Hematopoietic multipotent progenitor cell (in vitro differentiated cells): ENCODE measurements around the gene HUNK. TPM values are rescaled to one million over a fixed set of nuclear protein-coding genes. Genes with fewer than 3 reads are reported as not detected.

Source experiments
- DNase-seq, 3 donors: peaks; one replicate each; pipeline ENCODE4 v3.0.0-alpha.2; 2011 to 2015; ENCODE audit warnings: low read depth in 2 of 3, low spot score in 2 of 3
- total RNA-seq: library from RNA; depleted of rRNA; stranded (reverse); fragments of >200 nt; gene quantifications from one replicate; pipeline ENCODE4 v1.2.3, GENCODE V29; 2012

The HUNK gene
- total RNA-seq, 1 donor = not detected

DNA sequence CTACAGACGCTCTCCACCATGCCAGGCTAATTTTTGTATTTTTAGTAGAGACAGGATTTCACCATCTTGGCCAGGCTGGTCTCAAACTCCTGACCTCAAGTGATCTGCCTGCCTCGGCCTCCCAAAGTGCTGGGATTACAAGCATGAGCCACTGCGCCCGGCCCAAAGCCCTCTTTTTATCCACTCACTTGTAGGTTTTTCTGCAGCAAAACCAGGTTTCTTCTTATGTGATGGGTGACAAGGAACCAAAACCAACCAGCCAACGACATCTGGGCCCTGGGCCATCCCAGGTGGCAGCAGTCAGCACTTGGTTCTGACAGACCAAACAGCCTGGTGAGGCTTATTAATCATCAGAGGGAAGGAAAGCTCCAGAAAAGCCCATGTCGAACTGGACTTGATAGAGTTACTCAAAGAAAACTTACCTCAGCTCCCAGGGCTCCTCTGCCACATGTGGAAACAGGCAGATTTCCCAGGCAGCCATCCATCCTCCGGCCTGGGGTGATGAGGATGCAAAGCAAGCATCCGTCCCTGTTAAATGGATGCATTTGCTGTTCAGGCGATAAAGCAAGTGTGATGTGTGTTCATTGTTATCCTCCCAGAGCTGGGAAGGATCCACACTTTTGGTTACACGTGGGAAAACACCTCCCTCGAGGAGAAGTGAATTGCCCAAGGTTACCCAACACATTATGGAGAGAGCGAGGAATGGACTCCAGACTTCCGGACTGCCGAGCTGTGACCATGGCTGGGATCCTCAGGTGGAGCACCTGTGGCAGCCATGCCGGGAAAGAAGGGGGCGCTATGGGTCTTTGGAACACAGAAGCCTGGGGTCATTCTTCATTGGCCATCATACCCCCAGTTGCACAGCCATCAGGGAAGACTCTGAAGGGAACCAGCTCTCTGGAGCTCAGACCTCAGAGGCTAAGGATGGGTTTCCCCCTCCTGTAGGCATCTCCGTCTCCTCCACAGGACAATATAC lies 118.8 kb downstream of the HUNK start:
- no peak for DNase-seq

DNA sequence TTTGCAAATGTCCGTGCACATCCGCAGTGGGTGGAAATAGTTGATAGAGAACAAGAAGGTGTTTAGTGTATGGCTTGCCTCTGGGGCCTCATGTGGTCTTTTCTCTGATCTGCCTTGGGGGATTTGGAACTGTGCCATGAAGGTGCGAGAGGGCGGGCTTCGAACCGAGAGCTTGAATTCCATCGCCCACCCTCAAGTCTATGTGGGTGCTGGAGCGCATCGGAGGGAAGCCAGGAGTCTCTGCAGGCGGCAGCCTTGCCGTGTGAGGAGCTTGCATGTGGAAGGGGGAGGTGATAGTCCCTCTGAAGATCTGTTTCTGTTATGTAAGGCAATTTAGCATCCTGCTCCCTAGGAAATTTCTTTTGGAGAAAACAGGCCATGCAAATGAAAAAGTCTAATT lies 119.6 kb downstream of the HUNK start:
- no peak for DNase-seq

DNA sequence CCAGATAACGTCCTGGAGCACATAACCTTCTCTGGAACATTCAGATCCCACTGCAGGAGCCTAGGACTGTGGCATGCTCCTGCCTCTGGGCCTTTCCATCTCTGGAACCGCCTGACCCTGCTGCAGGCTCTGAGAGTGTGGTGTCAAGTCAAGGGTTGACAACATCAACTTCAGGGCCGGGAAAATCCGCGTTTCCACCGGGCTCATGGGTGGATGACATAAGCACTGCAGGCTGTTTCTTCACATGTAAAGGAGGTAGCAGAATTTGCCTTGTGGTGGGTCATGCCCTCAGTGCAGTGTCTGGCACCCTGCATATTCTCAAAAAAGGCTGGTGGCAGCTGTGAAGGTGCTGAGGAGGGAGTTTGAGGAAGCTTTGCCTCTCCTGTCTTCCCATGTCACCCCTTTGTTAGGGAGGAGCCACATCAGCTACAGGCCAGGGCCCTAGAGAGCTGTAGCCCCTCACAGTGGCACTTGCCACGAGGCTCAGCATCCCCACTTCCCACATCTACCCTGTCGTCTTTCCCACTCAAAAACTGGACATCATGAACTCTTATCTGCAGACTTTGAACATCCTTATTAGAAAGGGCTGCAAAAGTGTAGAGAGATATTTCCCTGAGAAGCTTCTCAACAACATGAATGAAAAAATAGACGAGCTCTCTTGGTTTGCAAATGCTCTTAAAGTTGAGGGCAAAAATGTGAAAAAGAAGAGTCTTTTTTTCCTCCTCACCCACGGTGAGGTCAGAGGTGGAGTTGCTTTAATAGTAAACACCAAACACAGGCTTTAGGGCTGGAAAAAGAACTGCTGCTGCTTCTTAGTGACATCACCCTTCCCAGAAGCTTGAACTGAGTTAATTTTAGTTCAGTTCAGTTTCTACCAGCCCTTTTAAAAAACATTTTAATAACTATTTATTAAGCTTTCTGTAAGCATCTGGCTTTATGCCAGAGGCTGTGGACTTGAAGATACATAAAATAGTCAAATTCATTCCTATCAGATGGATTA lies 121.3 kb downstream of the HUNK start:
- DNase-seq = no peak

DNA sequence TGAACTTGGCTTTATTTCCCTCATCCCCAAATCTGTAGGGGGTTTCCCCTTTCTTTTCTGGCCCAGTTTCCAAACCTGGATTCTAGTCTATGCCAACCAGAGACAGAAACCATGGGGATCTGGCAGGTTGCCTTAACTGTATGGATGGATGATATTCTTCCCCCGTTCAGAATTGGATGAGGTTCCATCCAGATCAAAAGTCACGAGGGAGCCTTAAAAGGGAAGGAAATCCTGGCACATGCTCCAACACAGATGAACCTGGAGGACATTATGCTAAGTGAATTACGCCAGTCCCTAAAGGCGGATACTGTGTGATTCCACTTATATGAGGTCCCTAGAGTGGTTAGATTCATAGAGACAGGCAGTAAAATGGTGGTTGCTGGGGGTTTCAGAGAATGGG lies 124.4 kb downstream of the HUNK start:
- DNase-seq = no peak

DNA sequence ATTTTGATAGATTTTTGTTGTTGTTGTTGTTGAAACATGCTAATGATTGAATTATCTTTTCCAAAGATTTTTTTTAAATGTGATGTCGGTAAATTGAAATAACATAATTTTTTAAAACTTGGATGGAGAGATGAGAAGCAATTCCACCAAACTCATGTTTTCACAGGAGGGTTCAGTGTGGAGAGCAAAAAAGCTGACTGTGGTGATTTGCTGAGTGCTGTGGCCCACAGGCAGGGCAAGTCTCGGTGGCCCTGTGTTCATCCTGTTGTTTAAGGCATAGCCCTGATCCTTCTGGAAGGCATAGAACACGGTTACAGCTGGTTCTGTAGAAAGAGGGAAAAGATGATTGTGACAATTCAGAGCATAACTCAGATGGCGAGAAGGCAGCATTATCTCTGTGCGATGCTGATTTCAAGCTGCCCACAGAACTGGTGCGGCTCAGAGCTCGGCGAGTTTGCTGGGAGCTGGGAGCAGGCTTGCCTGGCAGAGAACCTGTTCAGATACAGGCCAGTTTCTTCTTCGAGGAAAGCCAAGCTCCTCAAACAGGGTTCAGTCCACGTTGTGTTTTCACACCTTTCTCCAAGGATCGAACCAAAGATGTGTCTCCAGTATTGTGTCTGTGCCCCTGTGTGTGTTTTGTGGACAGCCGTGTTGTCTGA lies 127.1 kb downstream of the HUNK start:
- no peak for DNase-seq

DNA sequence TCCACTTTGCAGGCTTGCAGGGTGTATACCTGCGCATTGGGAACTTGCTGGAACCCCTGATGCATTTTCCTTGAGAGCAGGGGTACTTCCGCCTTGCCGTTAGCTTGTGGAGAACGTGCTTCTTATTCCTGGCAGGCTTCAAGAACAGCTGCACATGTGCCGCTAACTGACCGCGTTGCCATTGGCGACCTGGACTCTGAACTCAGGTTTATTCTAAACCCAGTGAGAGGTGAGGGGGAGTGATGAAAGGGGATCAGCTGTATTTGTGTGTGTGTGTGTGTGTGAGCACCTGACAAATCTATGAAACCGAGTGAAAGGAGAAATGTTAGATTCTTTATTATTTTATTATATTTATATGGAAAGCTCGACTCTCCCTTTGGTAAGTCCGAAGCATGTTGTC lies 128.6 kb downstream of the HUNK start:
- no peak for DNase-seq

DNA sequence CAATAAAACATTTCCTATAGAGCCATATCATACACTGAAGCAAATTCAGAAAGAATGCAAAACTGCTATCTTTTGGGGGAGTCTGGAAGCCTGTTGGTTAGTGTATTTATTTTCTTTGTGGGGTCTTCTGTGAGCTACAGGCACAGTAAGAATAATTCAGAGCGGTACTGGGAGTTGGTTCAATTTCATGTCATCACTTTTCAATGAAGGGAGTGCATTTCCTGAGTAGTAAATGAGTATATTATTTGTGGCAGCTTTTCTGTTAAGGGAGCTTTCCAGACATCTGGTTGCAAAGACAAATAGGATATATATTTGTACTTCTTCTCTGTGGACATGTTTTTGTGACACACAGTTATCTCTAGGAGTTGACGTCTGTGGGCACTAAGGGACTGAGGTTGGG lies 130.6 kb downstream of the HUNK start:
- DNase-seq = no peak

DNA sequence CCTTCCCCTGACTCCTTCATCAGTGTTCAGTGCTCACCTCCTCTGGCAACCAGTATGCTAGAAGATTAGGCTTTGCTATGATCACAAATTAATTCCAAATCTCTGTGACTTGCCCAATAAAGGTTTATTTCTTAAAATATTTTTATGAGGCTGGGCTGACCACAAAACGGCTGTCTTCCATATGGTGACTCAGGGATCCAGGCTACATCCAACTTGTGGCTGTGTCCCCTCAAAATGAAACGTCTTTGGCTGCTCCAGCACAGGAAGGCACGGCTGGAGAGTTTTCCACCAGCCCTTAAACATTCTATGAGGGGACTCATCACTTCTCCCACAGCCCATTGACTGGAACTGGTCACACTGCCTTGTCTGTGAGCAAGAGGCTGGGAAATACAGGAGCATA lies 131.5 kb downstream of the HUNK start:
- DNase-seq = no peak

DNA sequence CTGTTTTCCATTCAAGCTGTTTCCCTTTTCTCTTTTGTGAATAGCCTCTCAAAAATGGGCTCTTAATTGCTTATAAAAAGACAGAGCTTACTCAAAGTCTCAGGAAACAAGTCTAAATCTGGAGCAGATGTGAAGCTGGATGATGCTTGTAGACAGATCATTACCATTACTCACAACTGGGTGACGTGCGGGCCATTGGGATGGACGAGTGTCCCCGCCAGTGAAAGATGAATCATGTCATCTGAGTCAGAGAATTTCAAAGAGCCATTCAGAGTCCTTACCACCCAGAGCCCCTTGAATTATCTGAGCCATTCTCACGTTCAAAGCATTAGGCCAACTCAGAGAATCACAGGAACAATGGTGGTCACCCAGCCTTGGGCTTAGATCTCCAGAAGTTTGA lies 134.6 kb downstream of the HUNK start:
- DNase-seq = no peak

DNA sequence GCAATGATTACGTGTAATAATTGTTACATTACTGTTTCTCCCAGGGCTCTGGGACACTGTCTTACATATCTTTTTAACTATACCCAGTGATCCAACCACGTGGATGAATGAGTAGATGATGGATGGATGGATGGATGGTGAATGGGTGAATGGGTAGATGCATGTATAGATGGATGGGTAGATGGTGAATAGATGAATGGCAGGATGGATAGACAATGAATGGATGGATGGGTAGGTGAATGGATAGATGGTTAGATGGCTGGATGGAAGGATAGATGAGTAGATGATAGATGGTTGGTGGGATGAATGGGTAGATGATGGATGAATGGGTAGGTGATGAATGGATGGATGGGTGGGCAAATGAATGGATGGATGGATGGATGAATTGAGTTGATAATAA lies 135.9 kb downstream of the HUNK start:
- no peak for DNase-seq

DNA sequence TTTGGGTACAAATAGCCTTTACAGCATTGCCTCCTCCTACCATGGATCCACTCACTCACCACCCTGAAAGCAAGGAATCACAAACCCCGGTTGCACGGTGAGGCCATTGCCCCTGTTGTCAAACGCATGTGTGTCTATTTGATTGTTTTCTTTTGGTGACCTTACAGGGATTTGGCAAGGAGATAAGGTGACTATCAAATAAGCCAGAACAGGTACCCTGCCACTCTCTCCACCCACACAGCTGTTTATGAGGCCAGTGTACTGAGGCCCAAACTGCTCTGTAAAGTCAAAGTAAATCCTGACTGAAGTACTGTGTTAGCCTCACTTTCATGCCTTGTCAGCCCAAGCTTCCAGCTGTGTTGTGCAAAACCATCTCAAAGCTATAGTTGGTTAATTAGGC lies 136.4 kb downstream of the HUNK start:
- DNase-seq = no peak

DNA sequence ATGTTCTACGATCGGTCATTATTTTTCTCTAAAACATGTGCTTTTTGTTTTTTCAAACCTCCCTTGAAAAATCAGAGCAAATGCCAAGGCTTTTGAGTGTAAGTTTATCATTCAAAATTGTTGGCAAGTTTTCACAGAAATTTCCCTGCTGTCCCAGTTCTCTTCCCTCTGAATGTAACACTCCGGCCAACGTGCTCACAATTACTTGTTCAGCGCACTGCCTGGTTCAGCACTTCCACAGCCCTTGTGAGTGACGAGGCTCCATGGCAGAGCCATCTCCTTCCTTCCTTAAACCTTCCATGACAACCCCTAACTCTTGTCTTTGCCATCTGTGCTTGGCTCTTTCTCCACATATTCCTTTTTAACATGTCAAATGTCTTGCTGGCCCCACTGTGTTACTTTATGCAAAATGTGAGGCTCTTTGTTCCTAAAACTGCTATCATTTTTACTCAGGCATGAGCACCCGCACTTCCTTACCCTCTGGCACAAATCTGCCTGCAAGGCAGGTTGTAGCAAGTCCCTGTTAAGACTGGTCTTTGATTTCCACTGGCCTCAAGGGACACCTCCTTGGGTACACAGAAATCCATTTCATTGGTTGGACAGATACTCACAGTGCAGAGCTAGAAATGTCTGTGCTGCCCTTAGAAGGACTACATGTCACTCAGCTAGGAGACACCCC lies 142.8 kb downstream of the HUNK start:
- no peak for DNase-seq

DNA sequence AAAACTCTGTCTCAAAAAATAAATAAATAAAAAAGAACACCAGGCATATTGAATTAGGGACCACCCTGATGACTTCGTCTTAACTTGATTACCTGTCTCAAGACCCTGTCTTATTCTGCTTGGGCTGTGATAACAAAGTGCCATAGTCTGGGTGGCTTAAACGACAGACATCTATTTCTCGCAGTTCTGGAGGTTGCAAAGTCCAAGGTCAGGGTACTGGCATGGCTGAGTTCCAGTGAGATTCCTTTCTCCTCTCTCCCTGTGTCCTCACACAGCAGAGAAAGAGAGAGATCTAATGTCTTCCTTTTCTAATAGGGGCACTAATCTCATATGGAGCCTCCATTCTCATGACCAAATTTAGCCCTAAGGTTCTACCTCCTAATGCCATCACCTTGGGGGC lies 145.6 kb downstream of the HUNK start:
- DNase-seq = no peak

DNA sequence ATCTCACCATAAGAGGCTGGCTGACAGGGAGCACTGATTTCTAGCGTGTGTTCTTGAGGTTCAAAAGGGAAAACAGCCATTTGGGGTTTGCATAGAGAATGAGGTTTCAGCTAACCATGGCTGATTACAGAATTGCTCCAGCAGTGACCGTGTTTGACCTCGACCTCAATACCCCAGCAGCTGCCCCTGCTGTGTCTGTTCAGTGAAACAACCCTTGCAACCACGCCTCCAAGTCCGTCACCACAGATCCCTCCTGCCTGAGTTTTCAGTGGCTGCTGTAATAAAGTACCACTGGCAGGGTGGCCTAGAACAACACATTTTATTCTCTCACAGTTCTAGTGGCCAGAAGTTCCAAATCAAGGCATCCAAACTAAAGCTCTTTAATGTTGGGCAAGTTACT lies 147.7 kb downstream of the HUNK start:
- DNase-seq = no peak

DNA sequence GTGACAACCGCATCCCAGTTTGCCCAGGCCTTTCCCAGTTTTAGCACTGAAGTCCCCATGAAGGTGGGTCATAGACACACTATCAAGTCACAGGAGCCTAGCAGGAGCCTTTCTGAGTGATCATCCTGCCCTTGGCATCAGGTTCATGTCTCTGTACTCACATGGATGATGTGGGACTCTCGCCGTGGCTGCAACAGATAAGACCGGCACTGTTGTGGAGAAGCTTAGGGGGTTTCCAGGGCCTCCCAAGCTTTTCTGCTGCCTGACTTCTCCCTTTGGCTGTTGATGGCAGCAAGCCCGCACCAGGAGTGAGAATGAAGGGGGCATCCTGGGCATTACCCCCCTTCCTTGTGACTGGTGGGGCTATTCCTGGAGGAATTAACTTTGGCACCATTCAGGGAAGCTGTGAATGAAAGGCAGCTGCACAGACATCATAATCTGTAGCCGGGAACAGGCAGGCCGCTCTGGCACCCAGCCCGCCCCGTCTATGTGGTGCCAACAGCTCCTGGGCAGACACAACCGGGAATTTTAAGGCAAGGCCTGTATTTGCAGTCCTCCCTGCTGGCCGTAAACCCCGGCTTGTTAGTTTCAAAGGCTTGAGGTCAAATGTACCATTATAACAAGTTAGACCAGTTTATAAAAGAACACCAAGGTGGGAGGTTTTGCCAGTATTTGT lies 148.6 kb downstream of the HUNK start:
- no peak for DNase-seq

DNA sequence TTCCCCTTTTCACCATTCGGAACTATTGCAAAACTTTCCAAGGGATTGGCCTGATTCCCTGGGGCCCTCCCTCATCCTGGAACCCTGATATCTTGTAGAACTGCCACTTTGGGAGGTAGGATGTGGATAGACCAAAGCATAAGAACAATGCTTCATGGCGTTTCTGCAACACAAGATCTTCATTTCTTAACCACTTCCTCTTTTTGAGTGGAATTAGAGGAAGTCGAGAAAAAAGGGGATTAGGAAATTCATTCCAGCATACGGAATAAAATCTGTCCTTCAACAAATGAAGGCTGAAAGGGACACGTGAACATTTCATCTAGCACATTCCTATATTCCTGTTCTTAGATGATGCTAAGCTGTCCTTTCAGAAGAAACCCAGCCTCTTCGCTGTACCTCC lies 149.3 kb downstream of the HUNK start:
- peak in 1 of 3 donors; percentile 2 for DNase-seq

DNA sequence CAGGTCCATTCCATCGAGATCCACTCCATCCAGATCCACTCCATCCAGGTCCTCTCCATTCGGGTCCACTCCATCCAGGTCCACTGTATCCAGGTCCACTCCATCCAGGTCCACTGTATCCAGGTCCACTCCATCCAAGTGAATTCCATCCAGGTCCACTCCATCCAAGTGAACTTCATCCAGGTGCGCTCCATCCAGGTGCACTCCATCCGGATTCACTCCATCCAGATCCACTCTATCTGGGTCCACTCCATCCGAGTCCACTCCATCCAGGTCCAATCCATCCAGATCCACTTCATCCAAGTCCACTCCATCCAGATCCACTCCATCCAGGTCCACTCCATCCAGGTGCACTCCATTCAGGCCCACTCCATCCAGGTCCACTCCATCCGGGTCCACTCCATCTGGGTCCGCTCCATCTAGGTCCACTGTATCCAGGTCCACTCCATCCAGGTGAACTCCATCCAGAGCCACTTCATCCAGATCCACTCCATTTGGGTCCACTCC lies 157.4 kb downstream of the HUNK start:
- DNase-seq = no peak

DNA sequence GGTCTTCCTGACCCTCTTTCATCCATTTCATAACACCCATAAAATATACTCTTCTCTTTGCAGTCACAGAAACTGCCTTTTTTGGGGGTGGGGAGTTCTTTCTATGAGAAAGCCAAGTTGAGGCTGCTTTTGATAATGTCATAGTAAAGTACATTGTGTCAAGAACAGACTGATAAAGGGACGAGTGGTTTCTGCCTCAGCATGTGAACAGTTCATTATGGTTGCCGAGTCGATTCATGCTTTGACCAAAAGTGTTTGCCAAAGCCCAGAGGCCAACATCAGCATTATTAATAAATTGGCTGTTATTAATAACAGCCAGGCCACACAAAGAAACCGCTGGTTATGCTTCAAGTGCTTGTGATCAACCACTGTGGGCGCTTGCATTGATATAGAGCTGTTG lies 162.0 kb downstream of the HUNK start:
- no peak for DNase-seq

DNA sequence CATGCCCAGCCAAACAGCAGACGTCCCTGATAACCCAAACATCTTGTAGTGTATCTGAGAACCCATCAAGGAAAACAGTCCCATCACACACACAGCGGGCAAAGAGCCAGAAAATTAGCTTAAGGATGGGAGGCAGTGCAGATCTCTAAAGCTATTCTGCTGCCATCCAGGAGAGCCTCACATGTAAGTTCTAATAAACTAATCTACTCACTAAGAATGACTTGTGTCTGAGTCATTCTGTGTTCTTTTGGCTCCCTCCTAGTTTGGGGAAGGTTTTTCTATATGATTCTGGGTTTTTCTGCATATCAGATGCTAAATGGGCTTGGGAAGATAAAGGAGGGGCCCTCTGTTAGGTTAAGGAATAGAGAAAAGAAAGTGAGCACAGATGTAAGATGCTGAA lies 162.8 kb downstream of the HUNK start:
- no peak for DNase-seq

DNA sequence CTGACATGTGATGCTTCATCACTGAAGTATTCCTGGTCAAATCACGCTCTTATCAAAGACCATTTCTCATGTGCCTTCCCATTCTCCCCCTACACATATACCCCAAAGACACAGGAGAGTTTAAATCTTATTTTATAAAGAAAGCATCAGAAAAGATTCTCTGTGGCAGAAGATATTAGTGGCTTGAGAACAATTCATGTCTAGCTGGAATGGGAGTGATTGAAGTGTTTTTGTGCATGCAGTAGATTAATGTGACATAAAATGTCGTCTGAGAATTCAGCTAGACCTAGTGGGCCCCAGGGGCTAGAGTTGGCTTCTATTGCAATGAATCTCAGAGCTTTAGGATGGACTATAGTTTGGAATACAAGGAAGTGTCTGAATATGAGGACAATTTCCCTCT lies 163.9 kb downstream of the HUNK start:
- no peak for DNase-seq
